ENCODE results near the gene CAPZA3.
"Not testable (repeated sequence)": the region's sequence is repeated elsewhere in the genome, so short reads cannot be mapped to it uniquely, and the experiment has no call there.

The CAPZA3 gene

GRCh38 chr12:18737819-18738218 is at the start of gene CAPZA3, which contains the start of gene PLCZ1:
Gene CAPZA3 (plus strand): TSS chr12:18738119. CDS start chr12:18738269, 150 bp downstream.
Gene PLCZ1 (minus strand): TSS chr12:18738012. CDS start chr12:18737371, 641 bp downstream.
- DNase-seq (ENCODE audit: low read depth), result no peak

- no peak for DNase-seq (ENCODE audit: low read depth)
Observed at GRCh38 chr12:18689771-18690170, 48.1 kb upstream of the CAPZA3 start.

GRCh38 chr12:18690653-18691052 is 47.3 kb upstream of the CAPZA3 start:
- peak; percentile 33 for DNase-seq (ENCODE audit: low read depth)

- DNase-seq (ENCODE audit: low read depth), result not testable (repeated sequence)
Observed at GRCh38 chr12:18693986-18694385, 43.9 kb upstream of the CAPZA3 start.

- no peak for DNase-seq (ENCODE audit: low read depth)
Observed at GRCh38 chr12:18696971-18697602, 40.8 kb upstream of the CAPZA3 start.

- peak; percentile 74 for DNase-seq (ENCODE audit: low read depth)
Observed at GRCh38 chr12:18700271-18700670, 37.6 kb upstream of the CAPZA3 start.

- DNase-seq (ENCODE audit: low read depth), result no peak
Observed at GRCh38 chr12:18703321-18703720, 34.6 kb upstream of the CAPZA3 start.

- DNase-seq (ENCODE audit: low read depth), result no peak
Observed at GRCh38 chr12:18703911-18704310, 34.0 kb upstream of the CAPZA3 start.

GRCh38 chr12:18706798-18707197 is 31.1 kb upstream of the CAPZA3 start:
- no peak for DNase-seq (ENCODE audit: low read depth)

GRCh38 chr12:18716236-18716635 is 21.7 kb upstream of the CAPZA3 start:
- no peak for DNase-seq (ENCODE audit: low read depth)

- DNase-seq (ENCODE audit: low read depth), result no peak
Observed at GRCh38 chr12:18718462-18718861, 19.5 kb upstream of the CAPZA3 start.

- DNase-seq (ENCODE audit: low read depth), result no peak
Observed at GRCh38 chr12:18719922-18720510, 17.9 kb upstream of the CAPZA3 start.

GRCh38 chr12:18720690-18721089 is 17.2 kb upstream of the CAPZA3 start:
- no peak for DNase-seq (ENCODE audit: low read depth)

- DNase-seq (ENCODE audit: low read depth), result no peak
Observed at GRCh38 chr12:18721452-18721851, 16.5 kb upstream of the CAPZA3 start.

GRCh38 chr12:18723752-18724151 is 14.2 kb upstream of the CAPZA3 start:
- DNase-seq (ENCODE audit: low read depth), result no peak

- no peak for DNase-seq (ENCODE audit: low read depth)
Observed at GRCh38 chr12:18731156-18731555, 6.8 kb upstream of the CAPZA3 start.

- peak; percentile 97 for DNase-seq (ENCODE audit: low read depth)
Observed at GRCh38 chr12:18747895-18748294, 10.0 kb downstream of the CAPZA3 start.

GRCh38 chr12:18749386-18749957 is 11.6 kb downstream of the CAPZA3 start:
- no peak for DNase-seq (ENCODE audit: low read depth)

GRCh38 chr12:18750085-18750484 is 12.2 kb downstream of the CAPZA3 start:
- DNase-seq (ENCODE audit: low read depth), result peak; percentile 38

- DNase-seq (ENCODE audit: low read depth), result no peak
Observed at GRCh38 chr12:18751866-18752265, 13.9 kb downstream of the CAPZA3 start.

GRCh38 chr12:18752280-18752920 is 14.5 kb downstream of the CAPZA3 start:
- peak; percentile 95 for DNase-seq (ENCODE audit: low read depth)

GRCh38 chr12:18752947-18753346 is 15.0 kb downstream of the CAPZA3 start:
- DNase-seq (ENCODE audit: low read depth), result no peak

Measured in GM04503 (cell line).